Neural progenitor cell (in vitro differentiated cells): ENCODE data around the gene GALNT2. TPM values are rescaled to one million over a fixed set of nuclear protein-coding genes. Genes with fewer than 3 reads are reported as not detected.

ENCODE experiments used
- DNase-seq: peaks from one replicate; pipeline ENCODE4 v3.0.0-alpha.2; 2016; ENCODE audit warnings: low spot score
- H2AFZ ChIP-seq: fragments of 200-600 bp; sonication (generic); replicated peaks from 2 replicates; pipeline ENCODE4 v1.6.1; 2016; ENCODE audit warnings: antibody characterized with exemption
- H3F3A ChIP-seq: fragments of 200-600 bp; sonication (generic); 2 replicates; pipeline ENCODE4 v1.6.1; 2016; ENCODE audit warnings: antibody characterized with exemption, low read depth
- H3K27ac ChIP-seq: fragments of 200-600 bp; sonication (generic); 2 replicates; pipeline ENCODE4 v1.5.1; 2016; ENCODE audit warnings: mild to moderate bottlenecking
- H3K27me3 ChIP-seq: fragments of 200-600 bp; sonication (generic); 2 replicates; pipeline ENCODE4 v1.6.1; 2016; ENCODE audit warnings: mild to moderate bottlenecking, moderate library complexity
- H3K36me3 ChIP-seq: fragments of 200-600 bp; sonication (generic); 2 replicates; pipeline ENCODE4 v1.5.1; 2016
- H3K4me1 ChIP-seq: fragments of 200-600 bp; sonication (generic); 2 replicates; pipeline ENCODE4 v1.6.1; 2016; ENCODE audit warnings: mixed run types
- H3K4me2 ChIP-seq: fragments of 200-600 bp; sonication (generic); 2 replicates; pipeline ENCODE4 v1.6.1; 2016
- H3K4me3 ChIP-seq: fragments of 200-600 bp; sonication (generic); 2 replicates; pipeline ENCODE4 v1.5.1; 2016
- H3K79me2 ChIP-seq: fragments of 200-600 bp; sonication (generic); 2 replicates; pipeline ENCODE4 v1.6.1; 2016; ENCODE audit warnings: low read depth
- H3K9ac ChIP-seq: fragments of 200-600 bp; sonication (generic); 2 replicates; pipeline ENCODE4 v1.6.1; 2016
- H3K9me3 ChIP-seq: fragments of 200-600 bp; sonication (generic); 2 replicates; pipeline ENCODE4 v1.5.1; 2016; ENCODE audit warnings: low read depth
- H4K20me1 ChIP-seq: fragments of 200-600 bp; sonication (generic); 2 replicates; pipeline ENCODE4 v1.6.1; 2016; ENCODE audit warnings: low read depth
- H3K27ac Mint-ChIP-seq: 3 replicates; pipeline ENCODE4 v1.8.0; 2021; ENCODE audit warnings: mixed read lengths
- H3K27me3 Mint-ChIP-seq: 2 replicates; pipeline ENCODE4 v1.8.0; 2022; ENCODE audit warnings: low read depth, mild to moderate bottlenecking, inconsistent platforms, moderate library complexity, mixed read lengths; ENCODE audit not compliant: insufficient read depth
- H3K36me3 Mint-ChIP-seq: 3 replicates; pipeline ENCODE4 v1.8.0; 2021; ENCODE audit warnings: mixed read lengths
- H3K4me1 Mint-ChIP-seq: 3 replicates; pipeline ENCODE4 v1.8.0; 2021; ENCODE audit warnings: mixed read lengths
- H3K4me3 Mint-ChIP-seq: 3 replicates; pipeline ENCODE4 v1.8.0; 2021; ENCODE audit warnings: mild to moderate bottlenecking, moderate library complexity, mixed read lengths
- H3K9me3 Mint-ChIP-seq: 3 replicates; pipeline ENCODE4 v1.8.0; 2020; ENCODE audit warnings: mixed read lengths
- CTCF ChIP-seq: fragments of 200-600 bp; sonication (generic); IDR thresholded peaks from 2 replicates; pipeline ENCODE4 v1.5.1; 2017; ENCODE audit warnings: antibody characterized with exemption, mild to moderate bottlenecking
- EZH2 ChIP-seq: fragments of 200-600 bp; sonication (generic); IDR thresholded peaks from 2 replicates; pipeline ENCODE4 v1.6.1; 2017; ENCODE audit warnings: antibody characterized with exemption, mild to moderate bottlenecking, moderate library complexity
- EZH2phosphoT487 ChIP-seq: fragments of 200-600 bp; sonication (generic); IDR thresholded peaks from 2 replicates; pipeline ENCODE4 v1.6.1; 2017; ENCODE audit warnings: antibody characterized with exemption
- total RNA-seq: library from RNA; depleted of rRNA; stranded (reverse); fragments of >200 nt; gene quantifications from 2 replicates; pipeline ENCODE4 v1.2.3, GENCODE V29; 2015; ENCODE audit warnings: low replicate concordance

The GALNT2 gene
- total RNA-seq, 1 donor from 2014 or later, result 37.6 TPM

- TF ChIP-seq EZH2 (no peak), EZH2phosphoT487 (no peak), CTCF (no peak)
- peak overlapping the region; percentile 43 for H3K27ac Mint-ChIP-seq
- H3K9me3 ChIP-seq, result no peaks in the 10 kb centered on the region
- no peak overlapping the region for H3K9ac ChIP-seq
- H3K9me3 Mint-ChIP-seq, result peaks cover 7% of the 10 kb centered on the region
- DNase-seq, result no peak
- no peak overlapping the region for H2AFZ ChIP-seq
- no peak overlapping the region for H3K4me3 Mint-ChIP-seq
- no peaks in the 10 kb centered on the region for H3K79me2 ChIP-seq
- H3K4me2 ChIP-seq, result no peak overlapping the region
- H3K36me3 ChIP-seq, result no peaks in the 10 kb centered on the region
- H3K27me3 Mint-ChIP-seq, result peaks cover 3% of the 10 kb centered on the region
- no peak overlapping the region for H3K27ac ChIP-seq
- no peaks in the 10 kb centered on the region for H3K4me1 ChIP-seq
- no peaks in the 10 kb centered on the region for H4K20me1 ChIP-seq
- H3F3A ChIP-seq, result no peaks in the 10 kb centered on the region
- H3K4me1 Mint-ChIP-seq, result no peaks in the 10 kb centered on the region
- no peak overlapping the region for H3K4me3 ChIP-seq
- no peaks in the 10 kb centered on the region for H3K36me3 Mint-ChIP-seq
- no peaks in the 10 kb centered on the region for H3K27me3 ChIP-seq
Observed at GRCh38 chr1:230029244-230029941, 37.6 kb upstream of the GALNT2 start.

GRCh38 chr1:230030122-230030821, 36.8 kb upstream of the GALNT2 start:
- no peak for TF ChIP-seq EZH2
- TF ChIP-seq EZH2phosphoT487, result no peak
- TF ChIP-seq CTCF, result no peak
- Mint-ChIP-seq H3K4me3 (no peak overlapping the region), H3K4me1 (no peaks in the 10 kb centered on the region), H3K27me3 (peaks cover 3% of the 10 kb centered on the region), H3K9me3 (peaks cover 7% of the 10 kb centered on the region), H3K27ac (no peak overlapping the region), H3K36me3 (no peaks in the 10 kb centered on the region)
- Histone ChIP-seq H3K4me1 (no peaks in the 10 kb centered on the region), H4K20me1 (no peaks in the 10 kb centered on the region), H3K36me3 (no peaks in the 10 kb centered on the region), H3K79me2 (no peaks in the 10 kb centered on the region), H3K4me3 (no peak overlapping the region), H3K9ac (no peak overlapping the region), H3K9me3 (no peaks in the 10 kb centered on the region), H2AFZ (no peak overlapping the region), H3K4me2 (no peak overlapping the region), H3K27me3 (no peaks in the 10 kb centered on the region), H3F3A (no peaks in the 10 kb centered on the region), H3K27ac (no peak overlapping the region)
- DNase-seq, result no peak

GRCh38 chr1:230031131-230031530, 35.9 kb upstream of the GALNT2 start:
- H3K27ac ChIP-seq, result no peak overlapping the region
- peaks cover 6% of the 10 kb centered on the region for H3K9me3 ChIP-seq
- Mint-ChIP-seq H3K36me3 (no peaks in the 10 kb centered on the region), H3K27me3 (peaks cover 3% of the 10 kb centered on the region), H3K4me1 (no peaks in the 10 kb centered on the region), H3K9me3 (peaks cover 7% of the 10 kb centered on the region), H3K27ac (no peak overlapping the region), H3K4me3 (no peak overlapping the region)
- H3K4me2 ChIP-seq, result no peak overlapping the region
- no peaks in the 10 kb centered on the region for H3F3A ChIP-seq
- TF ChIP-seq EZH2 (no peak), CTCF (no peak), EZH2phosphoT487 (no peak)
- H3K4me3 ChIP-seq, result no peak overlapping the region
- no peak for DNase-seq
- H3K79me2 ChIP-seq, result no peaks in the 10 kb centered on the region
- H2AFZ ChIP-seq, result no peak overlapping the region
- no peaks in the 10 kb centered on the region for H3K4me1 ChIP-seq
- H4K20me1 ChIP-seq, result no peaks in the 10 kb centered on the region
- H3K27me3 ChIP-seq, result no peaks in the 10 kb centered on the region
- H3K9ac ChIP-seq, result no peak overlapping the region
- no peaks in the 10 kb centered on the region for H3K36me3 ChIP-seq
